K562 (cell line): ENCODE results near the gene RPUSD1. TPM values are rescaled to one million over a fixed set of nuclear protein-coding genes. Genes with fewer than 3 reads are reported as not detected.

Source experiments
- ATAC-seq: fragments of 200-7000 bp; cut with Tn5 transposase; 3 replicates; pipeline ENCODE4 v1.9.1; 2020; ENCODE audit warnings: moderate library complexity
- BruUV-seq: library from RNA; stranded (reverse); fragments of 400-500 nt; replicated peaks from 2 replicates; lab custom pipeline; 2021; lab: Mats Ljungman, UMichigan
- CTCF ChIA-PET: fragments of 300-600 bp; formaldehyde crosslinking; extraction: SDS; loops from one replicate; lab custom pipeline; 2021; ENCODE audit warnings: low intra/inter-chr PET ratio; lab: Yijun Ruan, JAX
- POLR2A ChIA-PET: fragments of 300-600, 350-650 bp; sonication (Branson Sonifier 250); formaldehyde crosslinking; extraction: SDS; loops from one replicate; lab custom pipeline; 2021; ENCODE audit warnings: antibody characterized with exemption, inconsistent platforms; lab: Yijun Ruan, JAX
- DNase-seq, 4 experiments: peaks; one replicate each; pipeline versions ENCODE4 v3.0.0 to v3.0.0-alpha.2; 2011 to 2018; ENCODE audit warnings: low spot score in 3 of 4, mixed read lengths in 3 of 4; ENCODE audit errors: extremely low read depth in 1 of 4
- FAIRE-seq: peaks from 2 replicates; lab custom pipeline; 2011; peaks lifted over from hg19 to GRCh38; lab: Jason Lieb, UNC
- H2AFZ ChIP-seq: 2 replicates; pipeline ENCODE4 v1.6.0; 2011; ENCODE audit warnings: low read depth, low read length, control low read depth, inconsistent platforms
- H3K27ac ChIP-seq: fragments of 200-600 bp; 3 replicates; pipeline ENCODE4 v1.8.0; 2011; ENCODE audit warnings: low read depth, mild to moderate bottlenecking, control low read depth, inconsistent platforms, low read length, moderate library complexity, mixed read lengths; ENCODE audit errors: extremely low read depth
- H3K27me3 ChIP-seq, 2 experiments: fragments of 300-600 bp in 1 of 2; 2 replicates in 1 of 2; 3 replicates in 1 of 2; pipeline versions ENCODE4 v1.6.0 to v1.8.0; 2011; ENCODE audit warnings: inconsistent platforms in 2 of 2, low read length in 2 of 2, mild to moderate bottlenecking in 1 of 2, mixed read lengths in 1 of 2, moderate library complexity in 1 of 2; ENCODE audit not compliant: control insufficient read depth in 2 of 2, insufficient read depth in 2 of 2
- H3K36me3 ChIP-seq: fragments of 300-600 bp; 3 replicates; pipeline ENCODE4 v1.8.0; 2011; ENCODE audit warnings: mild to moderate bottlenecking, low read length, inconsistent platforms; ENCODE audit not compliant: control insufficient read depth, insufficient read depth
- H3K4me1 ChIP-seq, 2 experiments: fragments of 200-600 bp in 1 of 2; replicated peaks in 1 of 2; 2 replicates in 1 of 2; 3 replicates in 1 of 2; pipeline versions ENCODE4 v1.5.1 to v1.8.0; 2011; ENCODE audit warnings: inconsistent platforms in 2 of 2, low read length in 2 of 2, mild to moderate bottlenecking in 1 of 2, mixed read lengths in 1 of 2, moderate library complexity in 1 of 2; ENCODE audit not compliant: control insufficient read depth in 2 of 2, insufficient read depth in 2 of 2
- H3K4me2 ChIP-seq: 2 replicates; pipeline ENCODE4 v1.6.1; 2011; ENCODE audit warnings: low read length, control low read depth, inconsistent platforms, mixed read lengths; ENCODE audit not compliant: insufficient read depth
- H3K4me3 ChIP-seq: fragments of 200-600 bp; sonication (generic), shearing (Covaris generic); 2 replicates; pipeline ENCODE4 v1.5.1; 2016; ENCODE audit warnings: control low read depth, inconsistent platforms
- H3K79me2 ChIP-seq: fragments of 200-600 bp; 3 replicates; pipeline ENCODE4 v1.8.0; 2011; ENCODE audit warnings: low read length, inconsistent platforms; ENCODE audit not compliant: control insufficient read depth, insufficient read depth
- H3K9ac ChIP-seq, 2 experiments: 2 replicates each; pipeline versions ENCODE4 v1.6.0 to v1.6.1; 2011; ENCODE audit warnings: low read depth in 2 of 2, low read length in 2 of 2, control low read depth in 1 of 2, inconsistent platforms in 1 of 2, mild to moderate bottlenecking in 1 of 2, mixed read lengths in 1 of 2; ENCODE audit not compliant: insufficient read depth in 1 of 2
- H3K9me1 ChIP-seq: one replicate; pipeline ENCODE4 v1.6.0; 2011; ENCODE audit warnings: inconsistent platforms, mild to moderate bottlenecking, low read length, moderate library complexity; ENCODE audit not compliant: control insufficient read depth, insufficient read depth
- H3K9me3 ChIP-seq: replicated peaks from 2 replicates; pipeline ENCODE4 v1.5.1; 2011; ENCODE audit warnings: low read depth, low read length, inconsistent platforms; ENCODE audit not compliant: control insufficient read depth, insufficient read depth
- H4K20me1 ChIP-seq: replicated peaks from 2 replicates; pipeline ENCODE4 v1.6.1; 2011; ENCODE audit warnings: low read length, inconsistent platforms, mixed read lengths; ENCODE audit not compliant: control insufficient read depth, insufficient read depth
- CHD1 ChIP-seq: fragments of 200-600 bp; sonication (generic); IDR thresholded peaks from one replicate; pipeline ENCODE4 v1.6.1; 2012; ENCODE audit warnings: mild to moderate bottlenecking, moderate library complexity, low read length, inconsistent platforms
- EP400 ChIP-seq: fragments of 450-650 bp; IDR thresholded peaks from 2 replicates; pipeline ENCODE4 v1.6.1; 2017; ENCODE audit warnings: antibody characterized with exemption, mild to moderate bottlenecking, moderate library complexity
- FOXP1 ChIP-seq: sonication (generic); formaldehyde crosslinking; IDR thresholded peaks from 2 replicates; pipeline ENCODE4 v1.8.0; 2022; ENCODE audit warnings: mild to moderate bottlenecking, missing genetic modification reagents
- IRF2 ChIP-seq: sonication (generic); formaldehyde crosslinking; IDR thresholded peaks from 2 replicates; pipeline ENCODE4 v1.8.1; 2022; ENCODE audit warnings: mild to moderate bottlenecking, missing genetic modification reagents
- KLF13 ChIP-seq: fragments of 450-650 bp; IDR thresholded peaks from 2 replicates; pipeline ENCODE4 v1.6.1; 2016; ENCODE audit warnings: missing genetic modification characterization, low read depth, mild to moderate bottlenecking, missing compliant biosample characterization, moderate library complexity, borderline replicate concordance
- NR2C1 ChIP-seq, 2 experiments: fragments of 450-650 bp; IDR thresholded peaks; 2 replicates each; pipeline ENCODE4 v1.6.1; 2017; ENCODE audit warnings: mild to moderate bottlenecking in 2 of 2, antibody characterized with exemption in 1 of 2, inconsistent platforms in 1 of 2, missing compliant biosample characterization in 1 of 2, missing genetic modification characterization in 1 of 2
- NR2F6 ChIP-seq: fragments of 450-650 bp; formaldehyde crosslinking; IDR thresholded peaks from 2 replicates; pipeline ENCODE4 v1.4.0; 2020; ENCODE audit warnings: mild to moderate bottlenecking
- POLR2G ChIP-seq: fragments of 200-400 bp; formaldehyde crosslinking; IDR thresholded peaks from 2 replicates; pipeline ENCODE4 v1.6.1; 2017; ENCODE audit warnings: low read depth, mild to moderate bottlenecking, antibody characterized with exemption, low read length, moderate library complexity
- ZNF143 ChIP-seq: sonication (generic); formaldehyde crosslinking; IDR thresholded peaks from 2 replicates; pipeline ENCODE4 v1.9.0; 2022; ENCODE audit warnings: mild to moderate bottlenecking, missing genetic modification reagents
- ZNF23 ChIP-seq: fragments of 250-450 bp; sonication (Bioruptor Pico); IDR thresholded peaks from 2 replicates; pipeline ENCODE4 v1.4.0; 2020; ENCODE audit warnings: mild to moderate bottlenecking
- WGBS: fragments of 100-300 bp; shearing (Covaris generic); methylation state at CpG from one replicate; pipeline ENCODE4 v1.1.6; 2016; ENCODE audit warnings: low coverage, mixed read lengths; ENCODE audit not compliant: insufficient coverage; ENCODE audit errors: missing lambda C conversion rate; 5-methylcytosine and 5-hydroxymethylcytosine counted together
- in situ Hi-C: fragments of 300-500 bp; cut with MboI; formaldehyde crosslinking; loops from 4 replicates; pipeline ENCODE4 v1.15.0; 2018; ENCODE audit warnings: inconsistent platforms, mixed read lengths
- intact Hi-C: fragments of 100-400 bp; cut with micrococcal nuclease; formaldehyde crosslinking; loops from 2 replicates; pipeline ENCODE4 v1.14.2; 2022
- polyA plus RNA-seq, 8 experiments: library from polyadenylated mRNA; depleted of rRNA in 4 of 8; stranded (reverse) in 5 of 8; unstranded in 3 of 8; fragments of >200 nt; fragmentation: Nextera tagmentation in 2 of 8; fragmentation: Illumina TruSeq in 1 of 8; extraction: Ambion mirVana in 2 of 8; extraction: Trizol in 1 of 8; gene quantifications; 2 replicates each; pipeline versions ENCODE4 v1.2.1 to v1.2.3, GENCODE V29; 2011 to 2014; ENCODE audit warnings: inconsistent platforms in 1 of 8, missing spikeins in 1 of 8
- total RNA-seq, 7 experiments: library from RNA; depleted of rRNA in 6 of 7; stranded (reverse); fragments of >200 nt in 6 of 7; fragmentation: Illumina TruSeq in 2 of 7; extraction: Trizol in 2 of 7; gene quantifications; 2 replicates each; pipeline versions ENCODE4 v1.2.1 to v1.2.3, GENCODE V29; 2011 to 2021; ENCODE audit warnings: low replicate concordance in 1 of 7
- TF ChIP-seq, protein P1 (sequence below): sonication (generic); formaldehyde crosslinking; IDR thresholded peaks from 2 replicates; pipeline ENCODE4 v1.8.1; 2022; ENCODE audit warnings: missing genetic modification reagents
- TF ChIP-seq, protein P2 (sequence below): fragments of 450-650 bp; IDR thresholded peaks from 2 replicates; pipeline ENCODE4 v1.6.1; 2016; ENCODE audit warnings: antibody characterized with exemption

The RPUSD1 gene
- total and polyA plus RNA-seq, 9 of the 15 experiments (the other 6 are each of a cell fraction or from before 2014, with no cell fraction given) = 0.45 to 56.6 (median 12.0) TPM

DNA sequence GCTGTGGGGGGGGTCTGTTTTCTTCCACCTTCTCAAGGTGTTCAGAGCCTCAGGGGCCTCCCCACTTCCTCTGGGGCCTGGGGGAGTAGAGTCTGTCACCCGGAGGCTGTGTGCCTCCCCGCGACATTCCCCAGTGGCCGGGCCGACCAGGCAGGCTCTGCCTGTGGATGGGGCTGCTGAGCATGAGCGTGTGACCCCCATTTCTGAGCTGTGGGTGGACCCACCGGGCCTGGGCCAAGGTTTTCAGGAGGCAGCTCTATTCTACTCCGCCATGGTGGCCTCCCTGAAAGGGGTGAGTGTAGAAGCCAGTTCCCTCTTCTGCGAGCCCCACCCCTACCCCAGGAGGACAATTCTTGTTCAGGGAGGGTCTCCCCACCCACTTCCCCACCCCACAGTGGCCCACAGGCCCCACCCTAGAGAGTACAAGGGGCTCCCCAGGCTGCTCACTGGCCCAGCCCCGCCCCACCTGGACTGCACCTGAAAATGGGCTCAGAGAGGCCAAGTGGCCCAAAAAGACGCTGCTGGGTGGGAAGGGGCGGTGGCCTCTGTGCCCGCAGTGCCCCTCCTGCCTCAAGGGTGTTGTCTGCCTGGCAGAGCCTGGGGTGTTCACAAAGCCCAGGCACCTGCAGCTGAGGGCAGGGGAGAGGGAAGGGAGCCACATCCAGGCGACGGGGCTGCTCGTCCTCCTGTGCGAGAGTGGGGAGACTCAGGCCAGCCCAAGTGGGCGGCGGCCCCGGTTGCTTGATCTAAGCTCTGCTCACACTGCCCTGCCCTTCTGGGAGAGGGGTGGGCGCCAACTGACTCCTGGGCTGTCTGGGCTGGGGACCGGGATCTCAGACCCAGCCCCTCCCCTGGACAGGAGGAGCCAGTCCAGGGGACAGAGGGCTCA lies 26.3 kb downstream of the RPUSD1 start:
- H3K4me1 ChIP-seq = peaks cover 2 to 71% of the 10 kb centered on the region in 2 experiments; a peak in 4 of 5 replicates
- TF ChIP-seq CHD1 (no peak), EP400 (no peak), ZNF143 (no peak), FOXP1 (CRISPR knock-in tag) (no peak), ZNF23 (CRISPR knock-in tag) (no peak), KLF13 (tag) (no peak), NR2C1 (IDR thresholded peaks at IDR 0.05) (no peak), NR2C1 (tag; IDR thresholded peaks at IDR 0.05) (no peak), POLR2G (no peak), NR2F6 (no peak), IRF2 (CRISPR knock-in tag) (no peak)
- TF ChIP-seq, protein P1, sequence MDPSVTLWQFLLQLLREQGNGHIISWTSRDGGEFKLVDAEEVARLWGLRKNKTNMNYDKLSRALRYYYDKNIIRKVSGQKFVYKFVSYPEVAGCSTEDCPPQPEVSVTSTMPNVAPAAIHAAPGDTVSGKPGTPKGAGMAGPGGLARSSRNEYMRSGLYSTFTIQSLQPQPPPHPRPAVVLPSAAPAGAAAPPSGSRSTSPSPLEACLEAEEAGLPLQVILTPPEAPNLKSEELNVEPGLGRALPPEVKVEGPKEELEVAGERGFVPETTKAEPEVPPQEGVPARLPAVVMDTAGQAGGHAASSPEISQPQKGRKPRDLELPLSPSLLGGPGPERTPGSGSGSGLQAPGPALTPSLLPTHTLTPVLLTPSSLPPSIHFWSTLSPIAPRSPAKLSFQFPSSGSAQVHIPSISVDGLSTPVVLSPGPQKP = no peak
- TF ChIP-seq, protein P2, sequence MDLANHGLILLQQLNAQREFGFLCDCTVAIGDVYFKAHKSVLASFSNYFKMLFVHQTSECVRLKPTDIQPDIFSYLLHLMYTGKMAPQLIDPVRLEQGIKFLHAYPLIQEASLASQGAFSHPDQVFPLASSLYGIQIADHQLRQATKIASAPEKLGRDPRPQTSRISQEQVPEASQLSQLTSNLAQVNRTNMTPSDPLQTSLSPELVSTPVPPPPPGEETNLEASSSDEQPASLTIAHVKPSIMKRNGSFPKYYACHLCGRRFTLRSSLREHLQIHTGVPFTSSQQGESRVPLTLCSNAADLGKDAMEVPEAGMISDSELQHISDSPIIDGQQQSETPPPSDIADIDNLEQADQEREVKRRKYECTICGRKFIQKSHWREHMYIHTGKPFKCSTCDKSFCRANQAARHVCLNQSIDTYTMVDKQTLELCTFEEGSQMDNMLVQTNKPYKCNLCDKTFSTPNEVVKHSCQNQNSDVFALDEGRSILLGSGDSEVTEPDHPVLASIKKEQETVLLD = no peak
- TF ChIP-seq, all 486 proteins: peak for 0
- no peak for DNase-seq
- whole genome bisulfite sequencing = 13% methylated on average over 16 of the region's 22 CpGs
- 0 out of 2 replicates have a peak, but pooled peaks cover 3% of the 10 kb centered on the region for H4K20me1 ChIP-seq
- ChIA-PET CTCF (no interaction called here), POLR2A (interaction anchor here (0.6 to 0.7 kb wide), 2 partner anchors 388 to 462 kb away, joined by 3 read pairs; no protein-coding TSS in a partner anchor)
- peak overlapping the region in 1 of 2 experiments; percentile 64; a peak in 2 of 4 replicates for H3K9ac ChIP-seq
- intact Hi-C loops (no loop called here), in situ Hi-C loops (no loop called here)
- FAIRE-seq = no peak
- no peak overlapping the region for H3K4me2 ChIP-seq
- no peak overlapping the region for H3K4me3 ChIP-seq
- H3K9me1 ChIP-seq = no peaks in the 10 kb centered on the region
- H3K27me3 ChIP-seq = peaks cover 0 to 6% of the 10 kb centered on the region in 2 experiments; a peak in 1 of 5 replicates
- H3K9me3 ChIP-seq = no peaks in the 10 kb centered on the region
- BruUV-seq = no TSS peak
- H3K79me2 ChIP-seq = no peaks in the 10 kb centered on the region
- H3K27ac ChIP-seq = no peak overlapping the region
- no peak overlapping the region for H2AFZ ChIP-seq
- H3K36me3 ChIP-seq = no peaks in the 10 kb centered on the region
- ATAC-seq = peak; percentile 17; the same call in 1 of the 3 replicates
